ENCODE data around the gene SLC41A3.

Gene SLC41A3

DNA sequence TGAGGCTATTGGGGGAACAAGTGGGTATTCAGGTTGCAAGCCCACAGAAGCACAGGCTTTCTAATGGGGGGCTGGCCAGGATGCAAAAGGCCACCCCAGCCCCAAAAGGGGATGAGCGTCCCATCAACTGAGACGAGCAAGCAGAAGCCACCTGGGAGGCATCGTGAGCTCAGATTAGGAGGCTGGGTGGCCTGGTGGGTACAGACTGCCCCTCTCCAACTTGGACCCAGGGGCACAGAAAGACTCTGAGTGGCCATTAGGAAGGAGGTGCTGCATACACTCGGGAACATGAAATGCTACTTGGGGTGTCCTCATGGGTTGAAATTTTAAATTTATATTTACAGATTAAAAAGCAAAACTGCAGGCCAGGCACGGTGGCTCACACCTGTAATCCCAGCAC lies 29.1 kb downstream of the SLC41A3 start:
- H3K27ac ChIP-seq: no peak overlapping the region
- TF ChIP-seq, protein P1, sequence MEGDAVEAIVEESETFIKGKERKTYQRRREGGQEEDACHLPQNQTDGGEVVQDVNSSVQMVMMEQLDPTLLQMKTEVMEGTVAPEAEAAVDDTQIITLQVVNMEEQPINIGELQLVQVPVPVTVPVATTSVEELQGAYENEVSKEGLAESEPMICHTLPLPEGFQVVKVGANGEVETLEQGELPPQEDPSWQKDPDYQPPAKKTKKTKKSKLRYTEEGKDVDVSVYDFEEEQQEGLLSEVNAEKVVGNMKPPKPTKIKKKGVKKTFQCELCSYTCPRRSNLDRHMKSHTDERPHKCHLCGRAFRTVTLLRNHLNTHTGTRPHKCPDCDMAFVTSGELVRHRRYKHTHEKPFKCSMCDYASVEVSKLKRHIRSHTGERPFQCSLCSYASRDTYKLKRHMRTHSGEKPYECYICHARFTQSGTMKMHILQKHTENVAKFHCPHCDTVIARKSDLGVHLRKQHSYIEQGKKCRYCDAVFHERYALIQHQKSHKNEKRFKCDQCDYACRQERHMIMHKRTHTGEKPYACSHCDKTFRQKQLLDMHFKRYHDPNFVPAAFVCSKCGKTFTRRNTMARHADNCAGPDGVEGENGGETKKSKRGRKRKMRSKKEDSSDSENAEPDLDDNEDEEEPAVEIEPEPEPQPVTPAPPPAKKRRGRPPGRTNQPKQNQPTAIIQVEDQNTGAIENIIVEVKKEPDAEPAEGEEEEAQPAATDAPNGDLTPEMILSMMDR (conservative IDR thresholded peaks at IDR 0.05): no peak

DNA sequence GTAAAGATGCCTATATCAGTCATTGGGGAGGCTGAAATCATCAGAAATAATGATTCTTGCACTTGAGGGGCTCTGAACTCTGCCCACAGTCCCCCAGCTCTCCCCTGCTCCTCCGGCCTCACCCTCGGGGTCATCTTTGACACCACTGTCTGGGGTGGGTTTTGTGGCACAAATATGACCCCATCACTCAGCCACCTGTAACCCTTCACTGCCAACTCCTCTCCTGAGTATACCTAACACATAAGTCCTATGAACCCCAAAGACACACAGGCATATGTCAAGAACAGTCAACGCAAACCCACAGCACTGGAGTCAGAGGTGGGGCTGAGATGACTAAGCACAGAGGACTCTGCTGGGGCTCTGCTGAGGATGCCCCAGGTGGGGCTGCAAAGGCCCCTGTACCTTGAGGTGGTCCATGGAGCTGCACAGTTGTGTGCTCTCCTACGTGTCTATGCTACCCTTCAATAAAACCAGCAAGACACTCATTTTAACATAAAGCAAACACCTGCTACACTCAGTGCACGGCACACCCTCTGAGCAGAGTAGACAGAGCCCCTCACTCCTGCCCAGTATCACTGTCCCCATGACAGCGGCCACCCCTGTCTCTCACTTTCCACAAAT lies 29.9 kb downstream of the SLC41A3 start:
- no peak overlapping the region for H3K27ac ChIP-seq
- TF ChIP-seq, protein P1 (conservative IDR thresholded peaks at IDR 0.05): no peak

DNA sequence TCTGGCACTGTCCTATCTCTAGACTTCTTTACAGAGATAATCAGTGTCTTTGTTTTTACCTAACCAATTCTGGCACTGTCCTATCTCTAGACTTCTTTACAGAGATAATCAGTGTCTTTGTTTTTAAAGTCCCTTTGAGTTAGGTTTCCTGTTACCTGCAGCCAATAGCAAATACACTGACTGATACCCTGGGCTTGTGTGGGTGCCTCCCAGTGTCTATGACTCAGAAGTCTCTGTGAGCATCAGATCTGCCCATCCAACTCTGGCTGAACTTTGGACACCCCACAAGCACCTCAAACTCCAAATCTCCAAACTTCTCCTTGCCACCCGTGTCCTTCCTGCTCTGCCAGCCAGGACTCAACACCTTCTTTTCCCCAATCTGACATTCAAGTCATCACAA lies 30.4 kb downstream of the SLC41A3 start:
- TF ChIP-seq, protein P1 (conservative IDR thresholded peaks at IDR 0.05): no peak
- H3K27ac ChIP-seq: no peak overlapping the region

DNA sequence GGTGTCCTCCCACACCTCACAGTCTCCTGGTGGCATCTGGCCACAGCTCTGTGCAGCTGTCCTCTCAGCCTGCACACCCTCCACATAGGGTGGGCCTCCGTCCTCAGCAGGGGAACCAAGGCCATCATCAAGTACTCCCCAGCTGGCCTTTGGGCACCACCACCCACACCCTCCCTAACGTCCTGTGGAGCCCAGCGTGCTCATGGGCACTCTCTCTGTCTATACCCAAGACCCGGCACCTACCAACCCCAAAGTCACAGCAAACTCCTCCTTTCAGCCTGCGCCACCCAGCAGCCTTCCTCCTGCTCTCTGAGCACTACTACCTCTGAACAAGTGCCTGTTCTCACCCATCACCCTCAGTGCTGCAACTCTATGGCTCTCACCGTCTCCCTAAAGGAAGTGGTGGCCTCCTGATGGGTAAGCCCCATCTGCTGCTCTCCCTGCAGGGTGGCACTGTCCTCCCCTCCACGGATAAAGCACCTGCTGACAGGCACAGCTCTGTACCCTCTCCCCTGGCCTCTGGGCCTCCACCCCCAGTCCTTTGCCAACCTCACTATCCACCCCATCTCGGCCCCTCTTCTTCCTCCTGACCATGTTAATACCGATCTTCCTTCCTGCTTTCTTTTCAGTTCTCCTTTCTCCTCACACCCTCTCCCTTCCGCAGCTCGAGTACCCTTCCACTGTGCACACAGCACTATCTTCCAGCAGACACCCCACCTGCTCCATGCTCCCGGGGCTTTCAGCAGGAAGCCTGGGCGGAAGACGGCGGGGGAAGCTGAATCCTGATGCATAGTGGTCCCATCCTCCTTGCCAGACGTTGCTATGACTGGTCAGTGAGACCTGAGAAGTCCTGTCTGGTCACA lies 31.5 kb downstream of the SLC41A3 start:
- TF ChIP-seq, protein P1 (conservative IDR thresholded peaks at IDR 0.05): no peak
- no peak overlapping the region for H3K27ac ChIP-seq

DNA sequence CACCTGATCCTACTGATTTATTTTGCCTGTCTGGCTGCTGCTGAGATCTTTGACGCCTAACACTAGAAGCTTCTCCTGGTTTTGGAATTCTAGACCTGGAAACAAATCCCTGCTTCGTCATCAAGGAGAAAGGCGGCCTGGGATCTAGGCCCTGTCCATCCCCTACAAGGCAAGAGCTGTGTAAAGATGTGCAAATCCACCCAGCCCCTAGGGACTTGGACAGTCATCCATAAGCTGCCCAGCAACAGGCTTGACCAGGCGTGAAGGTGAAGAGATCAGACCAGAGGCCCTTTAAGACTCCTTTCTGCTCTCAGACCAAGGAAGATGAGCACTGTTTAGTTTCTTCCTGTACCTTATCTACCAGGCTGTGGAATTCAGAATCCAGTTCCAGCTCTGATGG lies 32.2 kb downstream of the SLC41A3 start:
- TF ChIP-seq, protein P1 (conservative IDR thresholded peaks at IDR 0.05): no peak
- H3K27ac ChIP-seq: no peak overlapping the region

DNA sequence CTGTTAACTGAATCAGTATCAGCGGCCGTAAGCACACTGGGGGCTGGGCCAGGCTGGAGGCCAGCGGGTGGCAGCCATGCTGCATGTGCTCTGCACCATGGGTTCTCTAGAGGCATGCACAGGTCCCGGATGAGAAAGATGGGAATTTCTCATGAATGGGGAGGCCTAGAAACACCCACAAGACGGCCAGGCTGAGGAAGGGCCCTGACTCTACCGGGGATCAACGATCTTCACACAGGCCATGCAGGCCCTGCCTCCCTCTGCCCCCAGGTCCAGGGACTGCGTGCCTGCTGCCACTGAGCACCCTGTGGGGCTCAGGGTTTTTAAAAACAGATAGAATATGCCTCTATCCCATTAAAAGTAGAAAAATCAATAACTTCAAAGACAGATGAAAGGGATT lies 32.7 kb downstream of the SLC41A3 start:
- H3K27ac ChIP-seq: no peak overlapping the region
- TF ChIP-seq, protein P1 (conservative IDR thresholded peaks at IDR 0.05): no peak

DNA sequence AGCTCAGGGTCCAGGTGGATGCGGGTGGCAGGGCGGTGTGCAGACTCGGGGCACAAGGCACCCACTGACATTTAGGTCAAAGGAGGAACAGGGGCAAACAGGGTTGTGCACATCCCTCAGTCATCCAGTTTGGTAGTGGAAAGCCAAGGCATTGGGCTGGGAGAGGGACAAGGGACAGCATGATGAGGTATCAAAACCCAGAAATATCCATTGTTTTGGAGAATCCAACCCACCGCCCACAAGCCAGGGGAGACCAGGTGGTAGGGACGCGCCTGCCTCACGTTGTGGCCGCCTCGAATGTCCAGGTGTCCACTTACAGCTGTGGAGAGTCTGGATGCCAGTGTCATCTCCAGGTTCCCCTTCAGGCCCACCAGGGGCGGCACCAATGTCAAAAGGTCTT lies 33.3 kb downstream of the SLC41A3 start:
- TF ChIP-seq, protein P1 (conservative IDR thresholded peaks at IDR 0.05): no peak
- no peak overlapping the region for H3K27ac ChIP-seq
